NAMALWA (cell line): ENCODE data around the gene MAP3K1.
A peak's percentile ranks its signal among the peaks of the same experiment; 100 is the strongest.

Source experiments
- DNase-seq: peaks from one replicate; pipeline ENCODE4 v3.0.0-alpha.2; 2015; ENCODE audit warnings: low spot score

MAP3K1 gene

GRCh38 chr5:56909294-56910209, 94.2 kb downstream of the MAP3K1 start, which contains the start of gene SETD9:
SETD9 (plus strand) TSS chr5:56909596; CDS start chr5:56909646, 50 bp downstream.
- DNase-seq, result peak; percentile 90

GRCh38 chr5:56910210-56910965, 95.0 kb downstream of the MAP3K1 start:
- DNase-seq, result no peak

DNA sequence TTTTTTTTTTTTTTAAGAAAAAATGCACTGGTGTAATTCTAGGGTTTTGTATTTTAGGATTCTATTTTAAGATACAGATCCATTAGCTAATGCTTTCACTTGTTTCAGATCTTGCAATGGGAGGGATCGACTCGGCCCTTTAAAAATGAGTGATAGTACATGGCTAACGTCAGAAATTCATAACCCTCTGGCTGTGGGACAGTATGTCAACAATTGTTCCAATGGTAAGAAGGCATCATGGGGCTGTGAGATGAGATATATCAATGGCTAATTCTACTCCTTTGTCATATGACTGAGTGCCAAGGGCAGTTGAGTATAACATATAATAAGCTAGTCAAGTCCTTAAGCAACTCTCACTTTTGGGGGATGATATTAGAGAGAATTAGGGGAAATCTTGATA, 98.4 kb downstream of the MAP3K1 start:
- no peak for DNase-seq

GRCh38 chr5:56914678-56915077, 99.3 kb downstream of the MAP3K1 start:
- no peak for DNase-seq

- no peak for DNase-seq
Measured at GRCh38 chr5:56917534-56917933, 102.2 kb downstream of the MAP3K1 start.

DNA sequence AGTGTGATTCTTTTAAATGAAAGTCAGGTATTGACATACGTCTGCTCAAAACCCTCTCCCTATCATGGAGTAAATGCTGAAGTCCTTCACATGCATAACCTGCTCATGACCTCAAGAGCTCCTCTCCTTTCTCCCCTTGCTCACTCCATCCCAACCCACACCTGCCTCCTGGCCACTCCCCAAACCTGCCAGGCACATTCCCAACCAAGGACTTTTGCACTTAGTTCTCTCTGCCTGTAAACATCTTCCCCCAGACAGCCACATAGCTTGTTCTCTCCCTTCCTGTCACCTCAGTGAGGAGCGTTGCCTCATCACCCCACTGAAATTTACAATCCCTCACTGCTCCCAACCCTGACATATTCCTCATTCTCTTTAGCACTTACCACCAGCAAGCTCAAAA, 102.7 kb downstream of the MAP3K1 start:
- DNase-seq, result no peak

- DNase-seq, result no peak
Measured at GRCh38 chr5:56919942-56920662, 104.8 kb downstream of the MAP3K1 start.

- no peak for DNase-seq
Measured at GRCh38 chr5:56922922-56923321, 107.6 kb downstream of the MAP3K1 start.

DNA sequence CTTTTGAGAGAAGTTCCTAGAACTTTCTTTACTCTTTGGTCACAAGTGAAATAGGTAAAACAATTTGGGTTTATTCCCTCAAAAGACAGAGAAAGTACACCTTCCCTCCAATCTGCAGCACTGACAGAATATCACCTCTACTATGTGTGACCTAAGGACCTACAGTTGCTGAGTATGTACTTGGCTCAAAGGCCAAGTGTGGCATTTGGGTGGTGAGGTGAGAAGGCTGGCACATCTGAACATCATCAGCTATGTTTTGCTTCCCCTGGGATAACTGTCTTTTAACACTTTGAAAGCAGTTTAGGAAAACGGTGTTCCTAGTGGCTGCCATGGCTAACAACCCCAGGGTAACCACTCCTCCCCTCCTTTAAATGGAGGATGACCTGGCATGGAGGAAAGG, 119.0 kb downstream of the MAP3K1 start:
- no peak for DNase-seq

DNA sequence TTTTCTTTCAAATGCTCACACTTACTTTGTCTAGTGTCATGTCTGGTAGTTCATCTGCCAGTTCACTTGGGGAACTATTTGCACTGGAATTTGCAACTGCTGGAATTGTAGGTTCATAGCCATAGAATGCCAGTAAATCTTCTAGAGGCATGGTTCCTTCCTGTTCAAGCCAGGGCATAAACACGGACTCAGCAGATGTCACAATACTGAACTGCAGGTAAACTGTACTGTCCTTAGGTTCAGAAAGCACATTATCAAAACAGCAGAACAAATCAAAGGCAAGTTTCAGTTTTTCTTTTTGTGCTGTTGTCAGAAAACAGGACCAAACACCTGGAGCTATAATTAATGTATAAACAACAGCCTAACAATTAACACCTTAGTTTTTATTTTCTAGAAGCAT, 123.5 kb downstream of the MAP3K1 start:
- no peak for DNase-seq

DNA sequence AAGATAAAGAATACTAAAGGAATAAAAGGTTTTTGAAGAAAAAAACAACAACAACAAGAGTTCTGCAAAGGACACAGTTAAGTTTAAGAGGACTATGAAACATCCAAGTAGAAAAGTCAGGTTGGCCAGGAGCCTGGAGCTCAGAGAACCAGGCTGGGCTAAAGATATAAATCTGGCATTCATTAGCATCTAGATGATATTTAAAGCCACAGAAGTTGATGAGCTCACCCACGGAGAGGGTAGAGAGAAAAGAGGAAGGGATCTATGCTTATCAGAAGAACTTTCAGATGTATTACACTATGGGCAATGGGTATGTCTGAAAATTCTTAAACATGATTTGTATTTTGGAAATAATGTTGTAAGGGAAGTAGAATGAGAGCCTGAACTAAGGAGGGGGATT, 126.6 kb downstream of the MAP3K1 start:
- DNase-seq, result no peak
